GM12878 (cell line): ENCODE data around the gene MYO18B.

Experiments
- ATF3 ChIP-seq: IDR thresholded peaks from 2 replicates; pipeline ENCODE4 v1.6.1; 2011; ENCODE audit warnings: low read depth, mild to moderate bottlenecking, low read length, moderate library complexity, borderline replicate concordance; ENCODE audit errors: extremely low read depth
- BACH1 ChIP-seq: fragments of 450-650 bp; IDR thresholded peaks from 2 replicates; pipeline ENCODE4 v1.6.1; 2017; ENCODE audit warnings: mild to moderate bottlenecking, borderline replicate concordance
- CTCF ChIP-seq, 3 experiments: IDR thresholded peaks in 2 of 3; conservative IDR thresholded peaks in 1 of 3; 2 replicates each; pipeline ENCODE4 v1.5.1; 2011; ENCODE audit warnings: low read depth in 3 of 3, low read length in 3 of 3, mild to moderate bottlenecking in 3 of 3, control low read depth in 2 of 3, moderate library complexity in 2 of 3, inconsistent platforms in 1 of 3, mixed read lengths in 1 of 3; ENCODE audit not compliant: control insufficient read depth in 2 of 3, insufficient read depth in 1 of 3; ENCODE audit errors: extremely low read depth in 1 of 3
- FOXK2 ChIP-seq: fragments of 450-650 bp; IDR thresholded peaks from 2 replicates; pipeline ENCODE4 v1.6.1; 2017; ENCODE audit warnings: mild to moderate bottlenecking, moderate library complexity
- FOXM1 ChIP-seq: IDR thresholded peaks from 2 replicates; pipeline ENCODE4 v1.6.1; 2012; ENCODE audit warnings: low read depth, mild to moderate bottlenecking, inconsistent platforms, low read length, moderate library complexity
- IRF3 ChIP-seq: fragments of 450-650 bp; IDR thresholded peaks from 2 replicates; pipeline ENCODE4 v1.6.1; 2014; ENCODE audit warnings: mild to moderate bottlenecking
- KLF5 ChIP-seq: fragments of 450-650 bp; IDR thresholded peaks from 2 replicates; pipeline ENCODE4 v1.6.1; 2014; ENCODE audit warnings: mild to moderate bottlenecking; ENCODE audit not compliant: partially characterized antibody
- MTA2 ChIP-seq: fragments of 450-650 bp; IDR thresholded peaks from 2 replicates; pipeline ENCODE4 v1.6.1; 2016; ENCODE audit warnings: low read depth, mild to moderate bottlenecking, moderate library complexity
- NFYB ChIP-seq: IDR thresholded peaks from 2 replicates; pipeline ENCODE4 v1.6.1; 2011; ENCODE audit warnings: low read depth, mild to moderate bottlenecking, low read length, improper control_type of control experiment, moderate library complexity; ENCODE audit not compliant: insufficient read depth
- NRF1 ChIP-seq: conservative IDR thresholded peaks from 2 replicates; pipeline ENCODE4 v1.6.1; 2011; ENCODE audit warnings: mild to moderate bottlenecking, low read depth, low read length, improper control_type of control experiment
- SIN3A ChIP-seq: IDR thresholded peaks from 2 replicates; pipeline ENCODE4 v1.6.1; 2012; ENCODE audit warnings: low read depth, low read length, improper control_type of control experiment
- ZNF274 ChIP-seq: IDR thresholded peaks from one replicate; pipeline ENCODE4 v1.8.0; 2011; ENCODE audit not compliant: insufficient read length, insufficient read depth

- TF ChIP-seq FOXM1 (no peak), NRF1 (no peak), BACH1 (no peak), CTCF (IDR thresholded peaks at IDR 0.05 in 2 of 3, conservative IDR thresholded peaks at IDR 0.05 in 1 of 3; ENCODE audit: control insufficient read depth in 2 of 3, extremely low read depth in 1 of 3, insufficient read depth in 1 of 3, low read depth in 3 of 3, low read length in 3 of 3) (no peak), IRF3 (no peak), ATF3 (no peak), KLF5 (no peak), NFYB (no peak), FOXK2 (no peak), SIN3A (no peak), MTA2 (no peak), ZNF274 (no peak)
Measured at GRCh38 chr22:25996669-25997068, 254.7 kb downstream of the MYO18B start.
